IMR-90 (cell line): ENCODE data around the gene RBM25. TPM values are rescaled to one million over a fixed set of nuclear protein-coding genes. Genes with fewer than 3 reads are reported as not detected.

Experiments used
- ATAC-seq: fragments of 200-7000 bp; cut with Tn5 transposase; 2 replicates; pipeline ENCODE4 v1.9.1; 2020; ENCODE audit warnings: low read depth, mild to moderate bottlenecking, moderate library complexity
- BruUV-seq: library from RNA; stranded (reverse); fragments of 400-500 nt; replicated peaks from 2 replicates; lab custom pipeline; 2021; lab: Mats Ljungman, UMichigan
- CTCF ChIA-PET: fragments of 300-600 bp; formaldehyde crosslinking; extraction: SDS; loops from one replicate; lab custom pipeline; 2021; ENCODE audit warnings: antibody characterized with exemption; lab: Yijun Ruan, JAX
- POLR2A ChIA-PET: fragments of 300-600 bp; sonication (Branson Sonifier 250); formaldehyde crosslinking; loops from one replicate; lab custom pipeline; 2022; ENCODE audit warnings: antibody characterized with exemption; ENCODE audit not compliant: unreplicated experiment; lab: Charles Lee
- DNase-seq: peaks from one replicate; pipeline ENCODE4 v3.0.0; 2013
- H2AFZ ChIP-seq: replicated peaks from 2 replicates; pipeline ENCODE3; 2013; ENCODE audit warnings: low read length, mild to moderate bottlenecking; ENCODE audit not compliant: poor library complexity
- H2AK5ac ChIP-seq: 2 replicates; pipeline ENCODE4 v1.6.1; 2013; ENCODE audit warnings: low read depth, low read length, inconsistent platforms
- H2AK9ac ChIP-seq: replicated peaks from 2 replicates; pipeline ENCODE3; 2013; ENCODE audit warnings: mild to moderate bottlenecking, low read depth, low read length, moderate library complexity; ENCODE audit not compliant: poor library complexity
- H2BK120ac ChIP-seq: 2 replicates; pipeline ENCODE4 v1.6.1; 2013; ENCODE audit warnings: low read depth, low read length, inconsistent platforms
- H2BK15ac ChIP-seq: 3 replicates; pipeline ENCODE4 v1.6.1; 2013; ENCODE audit warnings: low read depth, low read length, inconsistent platforms
- H2BK20ac ChIP-seq: 2 replicates; pipeline ENCODE4 v1.6.1; 2013; ENCODE audit warnings: low read depth, mild to moderate bottlenecking, inconsistent platforms, low read length, moderate library complexity
- H2BK5ac ChIP-seq: 2 replicates; pipeline ENCODE4 v1.6.1; 2013; ENCODE audit warnings: mild to moderate bottlenecking, low read depth, low read length, inconsistent platforms; ENCODE audit not compliant: poor library complexity, severe bottlenecking
- H3K14ac ChIP-seq: replicated peaks from 2 replicates; pipeline ENCODE4 v1.6.1; 2013; ENCODE audit warnings: low read depth, low read length, inconsistent platforms
- H3K18ac ChIP-seq: 2 replicates; pipeline ENCODE4 v1.6.1; 2013; ENCODE audit warnings: low read depth, low read length, control low read depth
- H3K23ac ChIP-seq: 2 replicates; pipeline ENCODE4 v1.6.1; 2013; ENCODE audit warnings: low read depth, low read length, inconsistent platforms
- H3K27ac ChIP-seq: 2 replicates; pipeline ENCODE4 v1.5.1; 2013; ENCODE audit warnings: mild to moderate bottlenecking, control low read depth, low read length; ENCODE audit not compliant: insufficient read depth
- H3K27me3 ChIP-seq: 2 replicates; pipeline ENCODE4 v1.6.1; 2013; ENCODE audit warnings: low read length; ENCODE audit not compliant: control insufficient read depth, insufficient read depth
- H3K36me3 ChIP-seq: 2 replicates; pipeline ENCODE4 v1.6.1; 2013; ENCODE audit warnings: low read length, mixed read lengths; ENCODE audit not compliant: control insufficient read depth, insufficient read depth
- H3K4ac ChIP-seq: 2 replicates; pipeline ENCODE4 v1.6.1; 2013; ENCODE audit warnings: low read depth, low read length, inconsistent platforms
- H3K4me1 ChIP-seq: 2 replicates; pipeline ENCODE4 v1.6.1; 2013; ENCODE audit warnings: low read length, mixed read lengths; ENCODE audit not compliant: control insufficient read depth, insufficient read depth
- H3K4me2 ChIP-seq: 2 replicates; pipeline ENCODE4 v1.6.1; 2013; ENCODE audit warnings: low read depth, mild to moderate bottlenecking, control low read depth, low read length, moderate library complexity
- H3K4me3 ChIP-seq: 2 replicates; pipeline ENCODE4 v1.5.1; 2013; ENCODE audit warnings: low read depth, mild to moderate bottlenecking, control low read depth, low read length, moderate library complexity; ENCODE audit not compliant: insufficient read depth
- H3K56ac ChIP-seq: 2 replicates; pipeline ENCODE4 v1.6.1; 2013; ENCODE audit warnings: low read length, inconsistent platforms; ENCODE audit not compliant: insufficient read depth; ENCODE audit errors: extremely low read depth
- H3K79me1 ChIP-seq, 2 experiments: 2 replicates each; pipeline ENCODE4 v1.6.1; 2013; ENCODE audit warnings: low read length in 2 of 2, inconsistent platforms in 1 of 2, low read depth in 1 of 2
- H3K9ac ChIP-seq: 2 replicates; pipeline ENCODE4 v1.6.1; 2013; ENCODE audit warnings: low read depth, low read length, control low read depth
- H3K9me1 ChIP-seq: 2 replicates; pipeline ENCODE4 v1.6.1; 2013; ENCODE audit warnings: low read length, inconsistent platforms; ENCODE audit not compliant: insufficient read depth
- H3K9me3 ChIP-seq: 2 replicates; pipeline ENCODE4 v1.6.1; 2013; ENCODE audit warnings: low read length; ENCODE audit not compliant: control insufficient read depth, insufficient read depth
- H4K20me1 ChIP-seq: 2 replicates; pipeline ENCODE4 v1.6.1; 2013; ENCODE audit warnings: low read length, inconsistent platforms; ENCODE audit not compliant: insufficient read depth
- H4K5ac ChIP-seq: 2 replicates; pipeline ENCODE4 v1.6.1; 2013; ENCODE audit warnings: mild to moderate bottlenecking, low read depth, low read length, control low read depth
- H4K8ac ChIP-seq, 2 experiments: 2 replicates each; pipeline ENCODE4 v1.6.1; 2013; ENCODE audit warnings: low read depth in 2 of 2, low read length in 2 of 2, control low read depth in 1 of 2, inconsistent platforms in 1 of 2
- H4K91ac ChIP-seq: 2 replicates; pipeline ENCODE4 v1.6.1; 2013; ENCODE audit warnings: low read depth, low read length, inconsistent platforms; ENCODE audit not compliant: insufficient read depth
- BHLHE40 ChIP-seq: fragments of 150-350 bp; IDR thresholded peaks from 2 replicates; pipeline ENCODE4 v1.6.1; 2016; ENCODE audit warnings: mild to moderate bottlenecking, low read depth, low read length
- CEBPB ChIP-seq: IDR thresholded peaks from 2 replicates; pipeline ENCODE4 v1.6.1; 2012; ENCODE audit warnings: low read depth, low read length, improper control_type of control experiment
- CHD1 ChIP-seq: IDR thresholded peaks from 2 replicates; pipeline ENCODE4 v1.6.1; 2012; ENCODE audit warnings: low read depth, low read length, improper control_type of control experiment
- ELK1 ChIP-seq: fragments of 150-350 bp; IDR thresholded peaks from 2 replicates; pipeline ENCODE4 v1.6.1; 2016; ENCODE audit warnings: low read depth, mild to moderate bottlenecking, low read length, moderate library complexity, borderline replicate concordance
- MAZ ChIP-seq: IDR thresholded peaks from 2 replicates; pipeline ENCODE4 v1.6.1; 2012; ENCODE audit warnings: low read depth, mild to moderate bottlenecking, low read length, improper control_type of control experiment, moderate library complexity, borderline replicate concordance
- MXI1 ChIP-seq: IDR thresholded peaks from 2 replicates; pipeline ENCODE4 v1.6.1; 2012; ENCODE audit warnings: low read depth, mild to moderate bottlenecking, low read length, moderate library complexity, borderline replicate concordance
- POLR2A ChIP-seq: IDR thresholded peaks from 2 replicates; pipeline ENCODE4 v1.6.1; 2012; ENCODE audit warnings: mild to moderate bottlenecking, low read depth, low read length
- SMC3 ChIP-seq: fragments of 150-350 bp; IDR thresholded peaks from 2 replicates; pipeline ENCODE4 v1.6.1; 2016; ENCODE audit warnings: low read depth, mild to moderate bottlenecking, antibody characterized with exemption, low read length, moderate library complexity
- WGBS, 2 experiments: methylation state at CpG; one replicate each; pipeline versions ENCODE4 v1.1.5 to v1.1.7; 2013; ENCODE audit warnings: missing lambda C conversion rate in 2 of 2; ENCODE audit not compliant: insufficient read length in 1 of 2; ENCODE audit errors: extremely low coverage in 2 of 2; 5-methylcytosine and 5-hydroxymethylcytosine counted together
- dilution Hi-C: fragments of 300-500 bp; cut with HindIII; formaldehyde crosslinking; loops from one replicate; pipeline ENCODE4 v1.14.3; 2018; ENCODE audit warnings: low sequenced_read_pairs; ENCODE audit not compliant: unreplicated experiment
- in situ Hi-C: fragments of 300-500 bp; cut with MboI; formaldehyde crosslinking; loops from 3 replicates; pipeline ENCODE4 v1.14.3; 2019; ENCODE audit warnings: low sequenced_read_pairs, inconsistent platforms, mixed read lengths
- intact Hi-C: fragments of 100-400 bp; cut with micrococcal nuclease; formaldehyde crosslinking; loops from 2 replicates; pipeline ENCODE4 v1.10.0; 2022
- polyA plus RNA-seq, 3 experiments: library from polyadenylated mRNA; depleted of rRNA; stranded (reverse); fragments of >200 nt; gene quantifications; 2 replicates each; pipeline ENCODE4 v1.2.3, GENCODE V29; 2012; ENCODE audit warnings: low replicate concordance in 1 of 3
- total RNA-seq: library from RNA; depleted of rRNA; stranded (reverse); fragments of >200 nt; gene quantifications from 2 replicates; pipeline ENCODE4 v1.2.3, GENCODE V29; 2012

The RBM25 gene
- total and polyA plus RNA-seq, 2 of the 4 experiments (the other 2 are of a cell fraction): 32.3 to 32.9 TPM

- TF ChIP-seq CHD1 (0 out of 2 replicates have a peak, but pooled peaks have one; percentile 86), CEBPB (0 out of 2 replicates have a peak, but pooled peaks have one; percentile 43), SMC3 (no peak), MXI1 (peak; percentile 17; the same call in 1 of the 2 replicates), BHLHE40 (no peak), MAZ (peak; percentile 67; the same call in 1 of the 2 replicates), ELK1 (no peak), POLR2A (peak; percentile 96)
- peak within 1 kb of the TSS; percentile 93 for H3K4me2 ChIP-seq
- peaks cover 0 to 27% of the 10 kb centered on the region in 2 experiments; a peak in 2 of 4 replicates for H3K79me1 ChIP-seq
- H3K4me3 ChIP-seq: peak within 1 kb of the TSS; percentile 68
- H2BK120ac ChIP-seq: peak within 1 kb of the TSS; percentile 16; the same call in 1 of the 2 replicates
- peak within 1 kb of the TSS; percentile 70 for H3K4ac ChIP-seq
- peak within 1 kb of the TSS; percentile 56 for H4K91ac ChIP-seq
- H4K5ac ChIP-seq: peak within 1 kb of the TSS; percentile 27
- dilution Hi-C loops: no loop called here
- in situ Hi-C loops: no loop called here
- intact Hi-C loops: no loop called here
- POLR2A ChIA-PET: interaction anchor here (0.6 kb wide), 1 partner anchor 136 kb away, joined by 3 read pairs; no protein-coding TSS in a partner anchor
- H3K27me3 ChIP-seq: no peaks in the 10 kb centered on the region
- peak within 1 kb of the TSS; percentile 6; the same call in 1 of the 2 replicates for H3K18ac ChIP-seq
- H3K9me1 ChIP-seq: peaks cover 7% of the 10 kb centered on the region; the same call in 1 of the 2 replicates
- H4K20me1 ChIP-seq: peaks cover 13% of the 10 kb centered on the region
- DNase-seq (peak; percentile 88), ATAC-seq (peak; percentile 93)
- H3K9ac ChIP-seq: peak within 1 kb of the TSS; percentile 70
- peak within 1 kb of the TSS; percentile 65 for H3K14ac ChIP-seq
- H3K56ac ChIP-seq: peak within 1 kb of the TSS; percentile 42
- peak within 1 kb of the TSS; percentile 35 for H2BK5ac ChIP-seq
- peak within 1 kb of the TSS; percentile 72 for H2AK5ac ChIP-seq
- peak within 1 kb of the TSS; percentile 53 for H3K27ac ChIP-seq
- BruUV-seq: no TSS peak
- no peak within 1 kb of the TSS for H2BK15ac ChIP-seq
- no peaks in the 10 kb centered on the region for H3K9me3 ChIP-seq
- peak within 1 kb of the TSS; percentile 92 for H2AK9ac ChIP-seq
- H4K8ac ChIP-seq: peak within 1 kb of the TSS; percentile 81 to 88
- H3K4me1 ChIP-seq: peaks cover 4% of the 10 kb centered on the region
- CTCF ChIA-PET: no interaction called here
- no peaks in the 10 kb centered on the region for H3K36me3 ChIP-seq
- 1% methylated on average over 47 of the region's 71 CpGs; no CpG with 5 or more reads in 1 of the 2 experiments for WGBS, 2 experiments
- peak within 1 kb of the TSS; percentile 90 for H2AFZ ChIP-seq
- peak within 1 kb of the TSS; percentile 89 for H3K23ac ChIP-seq
- no peak within 1 kb of the TSS for H2BK20ac ChIP-seq
Observed at GRCh38 chr14:73136387-73137225, 78.3 kb downstream of the RBM25 start, which contains the start of gene PSEN1. Gene PSEN1 (plus strand): TSS chr14:73136507. CDS start chr14:73148020, 11,513 bp downstream.
